ENCODE data around the gene GALP. TPM values are rescaled to one million over a fixed set of nuclear protein-coding genes. Genes with fewer than 3 reads are reported as not detected.
"Not testable (repeated sequence)": the region's sequence is repeated elsewhere in the genome, so short reads cannot be mapped to it uniquely, and the experiment has no call there.

GALP gene
- total RNA-seq, 1 donor from 2014 or later: not detected

- Histone ChIP-seq H3K36me3 (ENCODE audit: control insufficient read depth, insufficient read depth, low read length) (no peaks in the 10 kb centered on the region), H3K4me3 (ENCODE audit: low read depth, low read length) (no peak overlapping the region), H3K27me3 (ENCODE audit: control insufficient read depth, insufficient read depth, low read length) (no peaks in the 10 kb centered on the region)
- TF ChIP-seq CTCF (IDR thresholded peaks at IDR 0.05; ENCODE audit: insufficient read depth, low read length, poor library complexity, severe bottlenecking): no peak
- DNase-seq (ENCODE audit: low read depth): no peak
These were observed 18.3 kb downstream of the GALP start for GRCh38 chr19:56193981-56194640.

DNA sequence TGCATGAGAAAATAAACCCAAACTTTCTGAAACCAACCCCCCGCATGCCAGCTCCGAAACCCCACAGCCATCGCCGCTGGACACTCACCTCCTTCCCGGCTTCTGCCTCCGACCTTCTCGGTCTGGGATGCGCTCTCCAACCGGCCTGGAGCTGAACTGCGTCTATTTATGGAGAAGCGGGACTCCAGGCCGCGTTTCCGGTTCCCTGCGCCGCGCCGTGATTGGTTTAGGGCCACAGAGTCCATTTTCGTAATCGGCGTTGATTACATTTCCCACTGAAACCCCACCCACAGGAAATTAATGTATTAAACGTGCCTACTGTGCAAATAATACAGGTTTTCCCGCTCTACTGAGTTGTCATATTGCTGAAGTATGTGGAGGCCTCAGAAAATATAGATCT is 21.8 kb downstream of the GALP start, which contains the start of gene ZSCAN5B:
ZSCAN5B (minus strand) TSS at position 138 of the 400 bp plus-strand sequence. CDS start 4,731 bp downstream, outside the sequence.
- DNase-seq (ENCODE audit: low read depth); H3K36me3 ChIP-seq (ENCODE audit: control insufficient read depth, insufficient read depth, low read length); H3K4me3 ChIP-seq (ENCODE audit: low read depth, low read length); H3K27me3 ChIP-seq (ENCODE audit: control insufficient read depth, insufficient read depth, low read length): not testable (repeated sequence)

- H3K36me3 ChIP-seq (ENCODE audit: control insufficient read depth, insufficient read depth, low read length): no peaks in the 10 kb centered on the region
- TF ChIP-seq CTCF (IDR thresholded peaks at IDR 0.05; ENCODE audit: insufficient read depth, low read length, poor library complexity, severe bottlenecking): no peak
- DNase-seq (ENCODE audit: low read depth): no peak
- H3K27me3 ChIP-seq (ENCODE audit: control insufficient read depth, insufficient read depth, low read length): no peaks in the 10 kb centered on the region
- no peak overlapping the region for H3K4me3 ChIP-seq (ENCODE audit: low read depth, low read length)
These were observed 23.9 kb downstream of the GALP start for GRCh38 chr19:56199687-56200086.

GRCh38 chr19:56201973-56202372 is 26.2 kb downstream of the GALP start, which contains the start of gene ZSCAN5C:
Gene ZSCAN5C (plus strand): TSS chr19:56202273. CDS start chr19:56205914, 3,641 bp downstream.
- Histone ChIP-seq H3K36me3 (ENCODE audit: control insufficient read depth, insufficient read depth, low read length) (no peaks in the 10 kb centered on the region), H3K27me3 (ENCODE audit: control insufficient read depth, insufficient read depth, low read length) (no peaks in the 10 kb centered on the region), H3K4me3 (ENCODE audit: low read depth, low read length) (no peak within 1 kb of the TSS)
- DNase-seq (ENCODE audit: low read depth): no peak
- TF ChIP-seq CTCF (IDR thresholded peaks at IDR 0.05; ENCODE audit: insufficient read depth, low read length, poor library complexity, severe bottlenecking): no peak

GRCh38 chr19:56207581-56207980 is 31.8 kb downstream of the GALP start:
- DNase-seq (ENCODE audit: low read depth); H3K4me3 ChIP-seq (ENCODE audit: low read depth, low read length); H3K27me3 ChIP-seq (ENCODE audit: control insufficient read depth, insufficient read depth, low read length); H3K36me3 ChIP-seq (ENCODE audit: control insufficient read depth, insufficient read depth, low read length): not testable (repeated sequence)

DNA sequence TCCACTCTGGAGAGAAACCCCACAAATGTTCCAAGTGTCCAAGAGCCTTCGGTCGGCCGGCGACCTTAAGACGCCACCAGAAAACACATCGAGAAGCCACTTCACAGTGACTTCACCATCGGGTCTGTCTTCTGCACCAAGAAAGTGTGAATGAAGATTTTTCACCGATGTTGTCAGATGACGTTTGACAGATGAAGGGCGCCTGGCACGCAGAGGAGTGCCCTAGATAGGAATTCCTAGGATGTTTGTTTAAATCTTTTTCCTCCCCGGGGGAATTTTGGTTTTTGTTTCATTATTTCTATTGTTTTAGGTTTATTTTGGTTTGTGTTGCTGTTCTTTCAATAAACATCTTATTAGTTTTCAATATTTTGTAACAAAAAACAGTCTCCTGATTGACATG is 33.3 kb downstream of the GALP start:
- Histone ChIP-seq H3K4me3 (ENCODE audit: low read depth, low read length) (no peak overlapping the region), H3K36me3 (ENCODE audit: control insufficient read depth, insufficient read depth, low read length) (no peaks in the 10 kb centered on the region), H3K27me3 (ENCODE audit: control insufficient read depth, insufficient read depth, low read length) (no peaks in the 10 kb centered on the region)
- no peak for TF ChIP-seq CTCF (IDR thresholded peaks at IDR 0.05; ENCODE audit: insufficient read depth, low read length, poor library complexity, severe bottlenecking)
- DNase-seq (ENCODE audit: low read depth): no peak

DNA sequence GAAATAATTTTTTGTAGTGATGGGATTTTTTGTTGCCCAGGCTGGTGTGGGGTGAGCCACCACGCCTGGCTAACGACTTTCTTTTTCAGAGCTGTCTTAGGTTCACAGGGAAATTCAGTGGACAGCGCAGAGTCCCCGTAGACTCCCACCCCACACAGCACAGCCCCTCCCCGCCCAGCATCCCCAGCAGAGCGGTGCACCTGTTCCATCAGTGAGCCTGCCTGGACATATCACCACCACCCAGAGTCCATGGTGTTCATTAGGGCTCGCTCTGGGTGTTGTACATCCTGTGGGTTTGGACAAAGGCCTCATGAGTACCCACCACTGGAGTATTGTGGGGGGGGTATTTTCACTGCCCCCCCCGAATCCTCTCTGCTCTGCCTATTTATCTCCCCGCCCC is 34.2 kb downstream of the GALP start:
- not testable (repeated sequence) for H3K36me3 ChIP-seq (ENCODE audit: control insufficient read depth, insufficient read depth, low read length); H3K4me3 ChIP-seq (ENCODE audit: low read depth, low read length); H3K27me3 ChIP-seq (ENCODE audit: control insufficient read depth, insufficient read depth, low read length); DNase-seq (ENCODE audit: low read depth)

Measured in kidney epithelial cell (primary cell).